NCI-H524 (cell line): Measurements from ENCODE around the gene ACAD11.

Experiments used
- DNase-seq, 2 experiments: peaks; one replicate each; lab custom pipeline; 2025; lab: John Stamatoyannopoulos, UW

ACAD11 gene

DNA sequence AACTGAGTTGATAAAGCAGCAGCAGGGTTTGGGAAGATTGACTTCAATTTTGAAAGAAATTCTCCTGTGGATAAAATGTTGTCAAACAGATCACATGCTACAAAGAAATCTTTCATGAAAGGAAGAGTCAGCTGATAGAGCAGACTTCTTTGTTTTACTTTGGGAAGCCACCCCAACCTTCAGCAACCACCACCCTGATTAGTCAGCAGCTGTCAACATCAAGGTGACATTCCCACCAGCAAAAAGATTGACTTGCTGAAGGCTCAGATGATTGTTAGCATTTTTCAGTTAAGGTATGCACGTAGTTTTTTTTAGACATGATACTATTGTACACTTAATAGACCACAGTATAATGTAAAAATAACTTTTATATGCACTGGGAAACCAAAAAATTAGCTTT lies 150.1 kb downstream of the ACAD11 start:
- no peak for DNase-seq

DNA sequence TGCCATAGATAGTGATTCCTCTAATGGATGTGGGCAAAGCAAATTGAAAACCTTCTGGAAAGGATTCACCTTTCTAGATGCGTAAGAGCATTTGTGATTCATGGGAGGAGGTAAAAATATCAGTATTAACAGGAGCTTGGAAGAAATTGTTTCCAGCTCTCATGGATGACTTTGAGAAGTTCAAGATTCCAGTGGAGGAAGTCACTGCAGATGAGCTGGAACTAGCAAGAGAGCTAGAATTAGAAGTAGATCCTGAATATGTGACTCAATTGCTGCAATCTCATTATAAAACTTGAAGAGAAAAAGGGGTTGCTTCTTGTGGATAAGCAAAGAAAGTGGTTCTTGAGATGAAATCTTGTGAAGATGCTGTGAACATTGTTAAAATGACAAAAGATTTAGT lies 150.5 kb downstream of the ACAD11 start:
- DNase-seq = no peak
